D341Med (cell line): Measurements from ENCODE around the gene ERGIC1.
"Not testable (repeated sequence)": the region's sequence is repeated elsewhere in the genome, so short reads cannot be mapped to it uniquely, and the experiment has no call there.

Experiments used
- DNase-seq: peaks from one replicate; pipeline ENCODE4 v3.0.0; 2012; ENCODE audit warnings: low spot score

Gene ERGIC1

DNA sequence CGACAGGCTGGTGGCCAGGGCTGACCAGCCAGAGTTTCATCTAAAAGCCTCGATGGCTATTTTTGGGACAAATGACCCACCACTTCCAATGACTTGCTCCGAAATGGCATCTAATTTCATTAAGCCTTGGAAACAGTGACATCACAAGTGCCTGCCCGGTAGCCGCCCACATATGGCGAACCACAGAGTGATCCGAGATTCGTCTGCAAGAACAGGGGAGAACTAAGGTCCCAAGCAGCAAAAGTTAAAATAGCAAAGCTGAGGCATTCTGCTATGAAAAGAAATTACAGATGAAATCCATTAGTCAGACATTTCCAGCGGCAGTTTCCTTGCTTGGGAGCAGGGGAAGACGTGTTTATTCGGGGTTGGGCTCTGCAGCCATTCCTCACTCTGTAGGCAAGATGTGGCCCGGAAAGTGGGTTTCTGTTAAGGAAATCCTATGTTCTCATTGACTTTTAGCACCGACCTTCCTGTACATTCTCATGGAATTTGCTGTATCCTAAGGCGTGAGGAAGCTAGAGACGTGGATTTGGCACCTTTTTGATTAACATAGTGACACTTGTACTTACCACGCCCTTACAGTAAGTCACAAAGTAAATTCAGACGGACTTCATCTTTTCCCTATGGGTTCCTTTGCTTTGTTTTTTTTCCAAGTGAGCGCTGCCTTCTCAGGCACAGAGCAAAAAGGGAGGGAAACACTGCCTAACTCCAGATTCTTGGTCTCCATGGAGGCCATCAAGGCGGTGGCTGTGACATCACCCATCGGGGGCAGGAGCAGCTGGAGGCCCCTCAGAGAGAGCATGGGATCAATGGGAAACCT lies 45.1 kb downstream of the ERGIC1 start:
- no peak for DNase-seq

- DNase-seq: no peak
Measured at GRCh38 chr5:172881691-172882370, 47.8 kb downstream of the ERGIC1 start.

DNA sequence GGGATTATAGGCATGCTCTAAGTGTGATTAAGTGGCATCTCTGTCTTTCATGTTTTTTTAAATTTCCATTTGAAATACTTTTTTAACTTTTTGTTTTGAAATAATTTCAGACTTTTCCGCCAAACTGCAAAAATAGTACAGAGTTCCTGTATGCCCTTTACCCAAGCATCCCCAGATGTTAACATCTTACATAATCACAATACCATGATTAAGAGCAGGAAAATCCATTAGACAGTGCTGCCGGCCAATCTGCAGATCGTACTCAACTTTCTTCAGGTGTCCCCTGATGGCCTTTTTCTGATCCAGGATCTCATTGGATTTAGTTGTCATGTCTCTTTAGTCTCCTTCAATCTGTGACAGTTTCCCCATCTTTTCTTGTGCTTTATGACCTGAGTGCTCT lies 49.0 kb downstream of the ERGIC1 start:
- no peak for DNase-seq

GRCh38 chr5:172885597-172886340 lies 51.7 kb downstream of the ERGIC1 start:
- DNase-seq: no peak

GRCh38 chr5:172886476-172886875 lies 52.4 kb downstream of the ERGIC1 start:
- DNase-seq: no peak

DNA sequence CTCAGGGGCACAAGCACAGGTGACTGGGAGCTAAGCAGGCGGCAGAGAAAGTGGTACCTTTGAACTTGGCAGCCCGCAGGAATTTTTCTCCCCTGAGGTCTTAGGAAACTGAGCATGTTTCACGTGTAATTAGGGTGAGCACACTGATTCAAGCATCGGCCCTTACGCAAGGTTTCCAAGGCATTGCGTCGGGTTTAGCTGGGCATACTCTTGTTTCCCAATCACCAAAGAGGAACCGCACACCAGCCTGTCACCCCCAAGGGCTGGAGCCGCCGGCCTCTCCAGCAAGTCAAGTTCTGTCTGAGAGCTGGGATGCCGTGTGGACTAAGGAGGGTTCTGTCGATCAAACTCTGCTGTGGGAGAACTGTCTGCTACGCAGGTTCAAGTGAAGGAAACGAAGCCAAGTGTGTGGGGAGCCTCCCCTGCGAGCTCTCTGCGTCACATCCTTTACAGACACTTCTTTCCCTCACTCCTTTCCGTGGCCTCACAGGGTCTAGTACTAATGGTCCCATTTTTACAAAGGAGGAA lies 53.0 kb downstream of the ERGIC1 start:
- no peak for DNase-seq

GRCh38 chr5:172887692-172888091 lies 53.6 kb downstream of the ERGIC1 start:
- no peak for DNase-seq

GRCh38 chr5:172890659-172891058 lies 56.6 kb downstream of the ERGIC1 start:
- no peak for DNase-seq

DNA sequence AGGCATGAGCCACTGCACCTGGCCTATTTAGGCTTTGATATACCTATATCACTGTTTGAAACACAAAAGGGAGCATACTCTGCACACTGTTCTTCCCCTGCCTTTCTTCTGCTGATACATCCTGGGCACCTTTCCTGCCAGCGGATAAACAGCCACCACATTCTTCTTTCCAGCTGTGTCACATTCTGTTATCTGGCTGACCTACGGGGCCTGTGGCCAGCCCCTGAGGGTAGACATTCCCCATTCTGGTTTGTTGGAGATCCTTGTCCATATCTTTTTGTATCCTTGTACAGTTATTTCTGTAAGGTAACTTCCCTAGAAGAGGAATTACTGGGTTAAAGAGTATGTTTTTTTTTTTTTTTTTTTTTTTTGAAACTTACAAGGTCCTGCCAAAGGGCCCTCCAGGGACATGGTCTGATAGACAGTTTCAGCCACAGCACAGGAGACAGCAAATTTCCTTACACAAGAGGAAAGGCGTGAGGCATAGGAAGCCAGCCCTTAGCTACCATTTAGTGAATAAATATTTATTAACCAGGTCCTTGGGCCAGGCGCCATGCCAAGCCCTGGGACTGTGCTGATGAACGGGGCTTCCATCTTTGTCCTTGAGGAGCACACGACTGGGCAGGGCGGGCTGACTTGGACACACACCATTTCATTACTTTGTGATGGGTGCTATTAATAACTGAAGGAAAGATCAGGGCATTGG lies 57.8 kb downstream of the ERGIC1 start:
- no peak for DNase-seq

DNA sequence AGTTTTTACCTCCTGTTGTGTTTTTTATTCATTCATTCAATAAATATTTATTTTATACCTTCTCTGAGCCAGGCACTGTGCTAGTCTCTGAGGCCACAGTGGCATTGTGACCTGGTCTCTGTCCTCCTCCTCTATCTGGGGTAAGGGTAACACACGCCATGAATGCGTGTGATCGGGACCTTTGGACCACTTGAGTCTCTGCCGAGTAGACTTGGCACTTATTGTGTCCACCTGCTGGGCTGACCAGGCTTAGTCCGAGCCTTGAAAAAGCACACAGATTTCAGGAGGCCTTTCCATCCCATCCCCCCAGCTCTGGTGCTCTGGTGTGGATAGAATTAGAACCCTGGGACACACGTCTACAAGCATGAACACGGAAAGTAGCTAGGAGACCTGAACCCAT lies 58.7 kb downstream of the ERGIC1 start:
- DNase-seq: no peak

DNA sequence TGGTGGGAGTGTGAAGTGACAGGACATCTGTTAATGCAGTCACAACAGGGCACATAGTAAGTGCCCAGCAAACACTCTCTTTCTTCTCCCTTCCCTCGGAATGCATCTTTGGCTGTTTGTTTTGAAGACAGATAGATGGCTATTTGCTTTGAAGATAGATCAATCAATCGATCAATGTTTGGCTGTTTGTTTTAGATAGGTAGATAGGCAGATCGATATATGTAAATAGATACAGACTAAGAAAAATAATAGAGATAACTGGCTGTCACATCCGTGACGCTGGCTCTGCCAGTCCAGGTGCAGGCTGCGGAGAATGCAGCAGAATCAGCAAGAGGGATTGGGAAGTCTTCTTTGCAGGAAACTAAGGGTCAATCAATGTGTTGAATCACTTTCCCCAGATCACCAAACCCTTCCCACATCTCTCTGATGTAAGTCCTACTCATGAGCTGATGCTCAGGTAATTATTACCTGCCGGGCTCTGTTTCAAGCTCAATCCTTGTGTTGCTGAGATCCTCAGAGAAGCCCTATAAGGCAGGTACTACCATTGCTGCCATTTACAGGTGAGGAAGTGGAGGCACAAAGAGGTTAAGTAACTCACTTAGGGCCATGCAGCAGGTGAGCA lies 60.8 kb downstream of the ERGIC1 start:
- DNase-seq: no peak

DNA sequence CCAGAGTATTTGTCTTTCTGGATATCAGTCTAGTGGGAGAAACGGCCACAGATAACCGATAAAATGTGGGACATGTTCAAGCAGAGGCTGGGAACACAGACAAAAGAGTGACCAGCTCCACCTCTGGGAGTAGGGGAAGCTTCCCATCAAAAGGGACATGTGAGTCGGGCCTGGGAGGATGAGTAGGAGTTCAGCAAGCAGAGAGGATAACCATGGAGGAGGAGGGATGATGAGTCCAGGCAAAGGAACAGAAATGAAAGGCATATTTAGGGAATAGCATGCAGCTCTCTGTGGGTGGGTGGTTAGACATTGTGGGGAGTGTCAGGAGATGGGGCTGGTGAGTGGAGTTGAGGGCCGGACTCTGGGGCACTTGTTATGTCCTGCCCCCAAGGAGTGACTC lies 61.5 kb downstream of the ERGIC1 start:
- no peak for DNase-seq

DNA sequence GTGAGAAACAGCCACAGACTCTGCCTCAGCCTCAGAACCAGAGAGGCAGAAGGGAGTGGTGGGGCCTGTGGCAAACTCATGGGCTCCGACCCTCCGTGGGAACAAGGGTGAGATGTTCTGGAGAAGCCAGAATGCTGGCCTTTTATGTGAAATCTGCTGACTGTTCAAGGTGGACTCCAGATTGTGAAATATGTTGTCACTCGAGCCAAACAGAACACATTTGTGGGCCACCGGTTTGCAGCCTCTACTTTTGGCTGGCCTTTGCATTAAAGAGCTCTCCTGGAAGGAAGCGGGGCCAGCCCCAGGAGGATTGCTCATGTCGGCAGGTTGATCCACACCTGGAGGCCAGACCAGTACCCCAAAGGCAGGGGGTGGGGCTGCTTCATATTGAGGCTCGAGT lies 62.4 kb downstream of the ERGIC1 start:
- no peak for DNase-seq

DNA sequence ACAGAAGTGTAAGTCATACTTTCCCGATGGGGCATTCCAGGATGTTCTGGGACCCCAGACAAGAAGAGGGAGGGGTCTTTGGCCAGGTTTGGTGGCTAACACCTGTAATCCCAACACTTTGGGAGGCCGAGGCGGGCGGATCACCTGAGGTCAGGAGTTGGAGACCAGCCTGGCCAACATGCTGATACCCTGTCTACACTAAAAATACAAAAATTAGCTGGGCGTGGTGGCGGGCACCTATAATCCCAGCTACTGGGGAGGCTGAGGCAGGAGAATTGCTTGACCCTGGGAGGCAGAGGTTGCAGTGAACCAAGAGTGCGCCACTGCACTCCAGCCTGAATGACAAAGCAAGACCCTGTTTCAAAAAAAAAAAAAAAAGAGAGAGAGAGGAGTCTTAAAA lies 63.0 kb downstream of the ERGIC1 start:
- DNase-seq: not testable (repeated sequence)

GRCh38 chr5:172897481-172898217 lies 63.6 kb downstream of the ERGIC1 start:
- DNase-seq: no peak

DNA sequence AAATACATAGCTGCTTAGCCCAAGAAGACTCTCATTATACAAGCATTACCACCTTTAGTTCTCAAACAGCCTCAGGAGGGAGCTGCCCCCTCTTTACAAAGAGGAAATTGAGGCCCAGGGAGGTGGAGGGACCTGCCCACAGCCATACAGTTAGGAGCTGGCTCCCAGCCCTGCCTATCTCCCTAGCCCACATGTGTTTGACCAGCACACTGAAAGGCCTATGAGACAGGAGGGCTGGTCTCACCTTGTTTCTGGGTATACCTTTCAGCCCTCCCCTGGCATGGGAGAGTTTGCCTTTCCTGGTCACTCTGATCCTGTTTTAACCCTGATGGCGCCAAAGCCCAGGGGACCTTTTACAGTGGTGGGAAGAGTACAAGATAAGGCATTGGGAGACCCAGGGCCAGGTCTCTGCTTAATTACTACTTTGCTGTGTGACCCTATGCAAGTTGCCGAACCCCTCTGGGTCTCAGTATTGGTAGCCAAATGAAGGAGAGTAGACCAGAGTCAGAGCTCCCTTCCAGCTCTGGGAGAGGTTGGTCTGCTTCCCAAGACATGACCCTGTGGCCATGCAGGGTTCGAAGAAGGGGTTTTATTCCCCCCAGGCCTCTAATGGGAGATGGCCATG lies 64.3 kb downstream of the ERGIC1 start:
- no peak for DNase-seq

- DNase-seq: no peak
Measured at GRCh38 chr5:172898843-172899369, 64.9 kb downstream of the ERGIC1 start.

- no peak for DNase-seq
Measured at GRCh38 chr5:172899436-172899835, 65.4 kb downstream of the ERGIC1 start.

- no peak for DNase-seq
Measured at GRCh38 chr5:172901012-172901780, 67.1 kb downstream of the ERGIC1 start.
